Fibroblast of pulmonary artery (primary cell): ENCODE results near the gene MAGEA9.
A peak's percentile ranks its signal among the peaks of the same experiment; 100 is the strongest.
"Not testable (repeated sequence)": the region's sequence is repeated elsewhere in the genome, so short reads cannot be mapped to it uniquely, and the experiment has no call there.

Experiments used
- DNase-seq: peaks from one replicate; pipeline ENCODE4 v3.0.0-alpha.2; 2010; ENCODE audit warnings: low read depth
- H3K4me3 ChIP-seq: replicated peaks from 2 replicates; pipeline ENCODE4 v1.5.1; 2011; ENCODE audit warnings: low read depth, mild to moderate bottlenecking, control low read depth, low read length, moderate library complexity
- TF ChIP-seq, protein P1 (sequence below): IDR thresholded peaks from 2 replicates; pipeline ENCODE4 v1.5.1; 2011; ENCODE audit warnings: mild to moderate bottlenecking, control low read depth, low read length, inconsistent platforms; ENCODE audit errors: missing control alignments

The MAGEA9 gene

DNA sequence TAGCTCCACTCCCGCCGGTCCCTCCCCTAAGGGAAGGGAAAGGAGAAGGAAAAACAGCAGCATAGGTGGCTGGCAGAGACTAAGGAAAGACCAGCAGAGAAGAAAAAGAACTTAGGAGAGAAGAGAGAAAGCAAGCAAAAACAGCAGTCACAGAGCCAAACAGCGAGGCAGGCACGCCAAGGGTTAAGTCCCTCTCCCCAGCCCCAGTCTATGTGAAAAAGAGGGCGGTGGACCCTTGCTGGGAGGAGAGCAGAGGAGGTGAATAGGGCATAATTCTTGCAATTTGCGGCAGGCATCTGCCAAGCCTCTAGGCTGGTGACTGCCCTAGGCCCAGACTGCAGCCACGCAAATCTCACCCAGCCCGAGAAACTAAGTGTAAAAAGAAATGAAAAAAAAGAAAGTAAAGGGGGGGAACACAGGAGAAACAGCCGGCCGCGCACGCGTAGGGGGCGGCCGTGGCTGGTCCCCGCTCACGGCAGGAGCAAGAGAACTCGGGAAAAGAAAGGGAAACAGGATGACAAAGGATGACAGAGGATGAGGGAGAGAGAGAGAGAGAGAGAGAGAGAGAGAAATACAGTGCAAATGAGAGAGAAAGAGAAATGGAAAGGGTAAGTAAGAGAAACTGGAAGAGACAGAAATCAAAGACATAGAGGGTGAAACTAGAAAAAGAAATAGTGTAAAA is 48.6 kb downstream of the MAGEA9 start:
- DNase-seq, result peak; percentile 16
- TF ChIP-seq, protein P1, sequence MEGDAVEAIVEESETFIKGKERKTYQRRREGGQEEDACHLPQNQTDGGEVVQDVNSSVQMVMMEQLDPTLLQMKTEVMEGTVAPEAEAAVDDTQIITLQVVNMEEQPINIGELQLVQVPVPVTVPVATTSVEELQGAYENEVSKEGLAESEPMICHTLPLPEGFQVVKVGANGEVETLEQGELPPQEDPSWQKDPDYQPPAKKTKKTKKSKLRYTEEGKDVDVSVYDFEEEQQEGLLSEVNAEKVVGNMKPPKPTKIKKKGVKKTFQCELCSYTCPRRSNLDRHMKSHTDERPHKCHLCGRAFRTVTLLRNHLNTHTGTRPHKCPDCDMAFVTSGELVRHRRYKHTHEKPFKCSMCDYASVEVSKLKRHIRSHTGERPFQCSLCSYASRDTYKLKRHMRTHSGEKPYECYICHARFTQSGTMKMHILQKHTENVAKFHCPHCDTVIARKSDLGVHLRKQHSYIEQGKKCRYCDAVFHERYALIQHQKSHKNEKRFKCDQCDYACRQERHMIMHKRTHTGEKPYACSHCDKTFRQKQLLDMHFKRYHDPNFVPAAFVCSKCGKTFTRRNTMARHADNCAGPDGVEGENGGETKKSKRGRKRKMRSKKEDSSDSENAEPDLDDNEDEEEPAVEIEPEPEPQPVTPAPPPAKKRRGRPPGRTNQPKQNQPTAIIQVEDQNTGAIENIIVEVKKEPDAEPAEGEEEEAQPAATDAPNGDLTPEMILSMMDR, result no peak
- H3K4me3 ChIP-seq, result peak overlapping the region; percentile 30

DNA sequence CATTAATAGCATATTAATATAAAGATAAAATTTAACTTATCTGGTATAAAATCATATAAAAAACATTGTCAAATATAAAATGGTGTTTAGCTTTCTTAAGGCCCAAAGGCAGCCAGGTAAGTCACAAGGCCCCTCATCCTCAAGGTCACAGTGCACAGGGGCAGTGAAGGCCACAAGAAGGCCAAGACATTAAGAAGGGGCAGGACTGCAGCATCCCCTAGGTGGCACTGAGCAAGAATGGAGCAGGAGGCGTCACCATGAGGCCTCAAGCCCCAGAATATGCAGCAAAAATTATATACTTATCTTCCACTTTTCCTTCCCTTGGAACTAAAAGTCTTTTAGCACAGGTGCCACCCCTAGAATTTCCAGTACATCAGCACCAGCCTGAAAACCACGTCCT is 49.7 kb downstream of the MAGEA9 start:
- TF ChIP-seq, protein P1, result no peak
- no peak for DNase-seq
- H3K4me3 ChIP-seq, result no peak overlapping the region

DNA sequence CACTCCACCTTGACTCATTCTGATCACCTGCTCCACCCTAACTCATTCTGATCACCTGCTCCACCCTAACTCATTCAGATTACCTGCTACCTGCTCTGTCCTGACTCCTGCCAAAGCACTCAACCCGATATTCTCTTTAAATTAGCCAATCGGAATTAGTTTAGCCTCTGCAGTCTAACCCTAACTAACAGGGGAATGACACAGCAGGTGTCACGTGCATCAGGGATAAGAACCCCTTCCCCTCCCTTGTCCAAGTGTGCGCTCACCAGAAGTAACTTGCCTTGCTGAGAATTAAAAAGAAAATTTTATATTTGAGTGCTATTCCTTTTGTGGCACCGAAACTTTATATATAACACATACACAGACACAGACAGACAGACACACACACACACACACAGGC is 55.0 kb downstream of the MAGEA9 start:
- not testable (repeated sequence) for DNase-seq, H3K4me3 ChIP-seq

DNA sequence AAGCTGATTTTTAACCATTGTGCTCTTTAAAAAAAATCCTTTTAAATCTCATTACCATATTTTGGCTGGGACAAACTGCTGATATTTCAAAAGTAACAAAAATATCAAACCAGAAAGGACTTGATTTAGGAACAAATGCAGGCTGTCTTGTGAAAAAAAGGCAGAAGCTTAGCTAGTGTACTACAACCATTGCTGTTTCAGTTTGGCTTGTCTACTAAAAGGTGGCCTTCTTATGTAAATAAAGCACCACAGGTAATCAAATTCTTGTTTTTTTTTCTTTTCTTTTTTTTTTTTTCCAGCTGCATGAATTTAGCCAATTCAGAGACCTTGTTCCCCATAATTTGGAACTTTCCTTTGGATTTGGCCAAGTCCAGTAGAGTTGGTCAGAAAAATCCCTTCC is 55.4 kb downstream of the MAGEA9 start:
- TF ChIP-seq, protein P1, result no peak

More for the DNA sequence above, 55.4 kb downstream of the MAGEA9 start:
- no peak for DNase-seq
- H3K4me3 ChIP-seq, result no peak overlapping the region
